Loucy (cell line): ENCODE results near the gene ZNF773.
"Not testable (repeated sequence)": the region's sequence is repeated elsewhere in the genome, so short reads cannot be mapped to it uniquely, and the experiment has no call there.

Source experiments
- H2AFZ ChIP-seq: fragments of 200-600 bp; sonication (generic); 2 replicates; pipeline ENCODE4 v1.6.0; 2016; ENCODE audit warnings: antibody characterized with exemption, mild to moderate bottlenecking, low read length, moderate library complexity
- H3F3A ChIP-seq: fragments of 200-600 bp; 2 replicates; pipeline ENCODE4 v1.6.0; 2016; ENCODE audit warnings: antibody characterized with exemption, low read depth, mild to moderate bottlenecking
- H3K27me3 ChIP-seq: fragments of 200-600 bp; sonication (generic); 2 replicates; pipeline ENCODE4 v1.6.1; 2014; ENCODE audit warnings: low read length, mild to moderate bottlenecking; ENCODE audit not compliant: insufficient read depth, poor library complexity, severe bottlenecking
- H3K36me3 ChIP-seq: fragments of 200-600 bp; sonication (generic); 2 replicates; pipeline ENCODE4 v1.6.1; 2016; ENCODE audit warnings: low read length; ENCODE audit not compliant: insufficient read depth
- H3K4me1 ChIP-seq: fragments of 200-600 bp; sonication (generic); 2 replicates; pipeline ENCODE4 v1.5.1; 2014; ENCODE audit warnings: low read length, mild to moderate bottlenecking; ENCODE audit not compliant: insufficient read depth, poor library complexity, severe bottlenecking
- H3K4me2 ChIP-seq: fragments of 200-600 bp; sonication (generic); 2 replicates; pipeline ENCODE4 v1.6.0; 2014; ENCODE audit warnings: antibody characterized with exemption, low read length, low read depth, mild to moderate bottlenecking; ENCODE audit not compliant: poor library complexity, severe bottlenecking
- H3K4me3 ChIP-seq: fragments of 200-600 bp; sonication (generic); 2 replicates; pipeline ENCODE4 v1.5.1; 2014; ENCODE audit warnings: low read length, mild to moderate bottlenecking, mixed read lengths; ENCODE audit not compliant: poor library complexity, severe bottlenecking
- H3K79me2 ChIP-seq: fragments of 200-600 bp; sonication (generic); 2 replicates; pipeline ENCODE4 v1.6.1; 2014; ENCODE audit warnings: low read length; ENCODE audit not compliant: insufficient read depth
- H3K9ac ChIP-seq: fragments of 200-600 bp; sonication (generic); 2 replicates; pipeline ENCODE4 v1.6.0; 2014; ENCODE audit warnings: mild to moderate bottlenecking, low read depth, low read length, moderate library complexity; ENCODE audit not compliant: poor library complexity, severe bottlenecking
- H3K9me2 ChIP-seq: fragments of 200-600 bp; sonication (generic); replicated peaks from 2 replicates; pipeline ENCODE4 v1.6.1; 2016; ENCODE audit warnings: low read depth, low read length, mixed read lengths
- H3K9me3 ChIP-seq: fragments of 200-600 bp; sonication (generic); 2 replicates; pipeline ENCODE4 v1.6.1; 2014; ENCODE audit warnings: mild to moderate bottlenecking, antibody characterized with exemption, low read length, low read depth; ENCODE audit not compliant: insufficient read depth
- H4K20me1 ChIP-seq: fragments of 200-600 bp; sonication (generic); 2 replicates; pipeline ENCODE4 v1.6.0; 2014; ENCODE audit warnings: antibody characterized with exemption, low read length, mild to moderate bottlenecking; ENCODE audit not compliant: insufficient read depth, poor library complexity, severe bottlenecking
- EZH2phosphoT487 ChIP-seq: fragments of 200-600 bp; IDR thresholded peaks from 2 replicates; pipeline ENCODE4 v1.6.1; 2018; ENCODE audit warnings: antibody characterized with exemption, mild to moderate bottlenecking, moderate library complexity, borderline replicate concordance
- TF ChIP-seq, protein P1 (sequence below): fragments of 200-600 bp; sonication (generic); conservative IDR thresholded peaks from 2 replicates; pipeline ENCODE4 v1.5.1; 2014; ENCODE audit warnings: mild to moderate bottlenecking, antibody characterized with exemption, low read length

ZNF773 gene

DNA sequence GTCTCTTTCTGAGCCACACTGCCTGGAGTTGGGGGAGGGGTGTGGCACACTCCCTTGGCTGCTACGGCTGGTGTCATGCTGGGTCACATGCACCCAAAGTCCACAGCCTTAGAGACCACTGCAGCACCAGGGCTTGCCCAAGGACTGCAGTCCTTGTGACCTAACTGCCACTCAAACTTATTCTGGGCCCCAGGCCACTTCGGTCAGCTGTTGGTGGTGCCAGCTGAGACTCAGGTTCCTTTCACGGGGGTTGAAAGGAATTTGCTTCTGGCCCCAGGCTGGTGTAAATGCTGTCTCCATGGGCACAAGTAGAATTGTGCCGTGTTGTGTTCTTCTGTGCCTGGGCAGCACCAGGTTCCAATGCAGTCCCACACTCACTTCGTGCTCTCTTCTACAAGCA lies 33.2 kb upstream of the ZNF773 start:
- Histone ChIP-seq H3K4me2 (no peak overlapping the region), H3K36me3 (no peaks in the 10 kb centered on the region), H3K79me2 (no peaks in the 10 kb centered on the region), H3F3A (no peaks in the 10 kb centered on the region), H2AFZ (no peak overlapping the region), H3K9me3 (peaks cover 7% of the 10 kb centered on the region; the same call in 1 of the 2 replicates), H3K4me3 (no peak overlapping the region), H3K4me1 (no peaks in the 10 kb centered on the region), H4K20me1 (no peaks in the 10 kb centered on the region), H3K9ac (no peak overlapping the region), H3K27me3 (no peaks in the 10 kb centered on the region), H3K9me2 (no peaks in the 10 kb centered on the region)
- no peak for TF ChIP-seq EZH2phosphoT487
- TF ChIP-seq, protein P1, sequence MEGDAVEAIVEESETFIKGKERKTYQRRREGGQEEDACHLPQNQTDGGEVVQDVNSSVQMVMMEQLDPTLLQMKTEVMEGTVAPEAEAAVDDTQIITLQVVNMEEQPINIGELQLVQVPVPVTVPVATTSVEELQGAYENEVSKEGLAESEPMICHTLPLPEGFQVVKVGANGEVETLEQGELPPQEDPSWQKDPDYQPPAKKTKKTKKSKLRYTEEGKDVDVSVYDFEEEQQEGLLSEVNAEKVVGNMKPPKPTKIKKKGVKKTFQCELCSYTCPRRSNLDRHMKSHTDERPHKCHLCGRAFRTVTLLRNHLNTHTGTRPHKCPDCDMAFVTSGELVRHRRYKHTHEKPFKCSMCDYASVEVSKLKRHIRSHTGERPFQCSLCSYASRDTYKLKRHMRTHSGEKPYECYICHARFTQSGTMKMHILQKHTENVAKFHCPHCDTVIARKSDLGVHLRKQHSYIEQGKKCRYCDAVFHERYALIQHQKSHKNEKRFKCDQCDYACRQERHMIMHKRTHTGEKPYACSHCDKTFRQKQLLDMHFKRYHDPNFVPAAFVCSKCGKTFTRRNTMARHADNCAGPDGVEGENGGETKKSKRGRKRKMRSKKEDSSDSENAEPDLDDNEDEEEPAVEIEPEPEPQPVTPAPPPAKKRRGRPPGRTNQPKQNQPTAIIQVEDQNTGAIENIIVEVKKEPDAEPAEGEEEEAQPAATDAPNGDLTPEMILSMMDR, result no peak

DNA sequence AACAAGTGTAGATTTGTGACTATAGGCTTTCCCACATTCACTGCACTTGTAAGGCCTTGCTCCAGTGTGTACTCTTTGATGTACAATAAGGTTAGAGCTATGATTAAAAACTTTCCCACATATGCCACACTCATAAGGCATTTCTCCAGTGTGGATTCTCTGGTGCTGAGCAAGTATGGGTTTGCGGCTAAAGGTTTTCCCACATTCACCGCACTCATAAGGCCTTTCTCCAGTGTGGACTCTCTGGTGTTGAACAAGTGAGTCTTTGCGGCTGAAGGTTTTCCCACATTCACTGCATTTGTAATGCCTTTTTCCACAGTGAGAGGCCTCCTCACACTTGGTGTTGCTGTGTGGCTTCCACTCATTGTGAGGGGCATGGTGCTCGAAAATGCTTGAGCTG lies 26.1 kb upstream of the ZNF773 start:
- Histone ChIP-seq H2AFZ (no peak overlapping the region), H3K36me3 (peaks cover 19% of the 10 kb centered on the region), H3K4me2 (no peak overlapping the region), H3K27me3 (peaks cover 4% of the 10 kb centered on the region), H4K20me1 (no peaks in the 10 kb centered on the region), H3K79me2 (peaks cover 25% of the 10 kb centered on the region), H3K9ac (no peak overlapping the region), H3K9me2 (no peaks in the 10 kb centered on the region), H3F3A (no peaks in the 10 kb centered on the region), H3K4me1 (peaks cover 14% of the 10 kb centered on the region), H3K4me3 (no peak overlapping the region), H3K9me3 (peaks cover 51% of the 10 kb centered on the region; the same call in 1 of the 2 replicates)
- TF ChIP-seq EZH2phosphoT487, result no peak
- TF ChIP-seq, protein P1, result no peak

DNA sequence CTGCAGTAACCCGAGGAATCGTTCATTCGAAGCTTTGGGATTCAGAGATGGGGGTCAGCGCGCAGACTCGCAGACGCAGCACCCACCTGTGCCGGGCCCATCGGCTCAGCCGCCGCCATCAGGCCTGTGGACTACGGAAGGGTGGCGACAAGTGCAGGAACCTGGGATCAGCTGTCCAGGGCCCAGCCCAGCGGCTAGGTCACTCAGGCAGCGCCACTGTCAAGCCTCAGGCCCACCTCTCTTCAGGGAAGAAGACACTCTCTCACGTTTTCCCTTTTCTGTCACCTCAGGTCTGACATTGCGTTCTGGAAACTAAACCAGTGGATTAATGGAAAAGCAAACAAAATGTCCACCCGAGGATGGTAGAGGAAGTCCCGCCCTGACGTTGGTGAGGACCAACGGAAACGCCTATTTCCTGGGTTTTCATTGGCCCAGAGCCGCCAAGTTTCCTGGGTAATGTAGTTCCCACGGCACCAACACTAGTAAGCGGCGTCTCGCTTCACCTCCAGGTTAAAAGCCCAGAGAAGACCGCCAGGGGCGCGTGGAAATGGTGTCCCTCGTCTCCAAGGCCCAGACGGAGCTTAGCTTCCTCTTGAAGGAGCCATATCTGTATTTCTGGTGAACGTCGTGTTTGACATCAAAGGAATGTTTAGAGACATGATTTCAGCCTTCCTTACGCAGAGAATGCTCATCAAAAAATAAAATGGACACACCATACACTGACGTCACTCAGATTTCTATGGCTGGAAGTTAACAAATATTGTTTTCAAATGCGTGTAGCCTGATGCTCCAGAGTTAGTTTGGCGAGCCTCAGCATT lies 22.3 kb upstream of the ZNF773 start, which contains the start of gene ZNF772:
ZNF772 (minus strand) TSS at position 376 of the 818 bp plus-strand sequence; CDS start at position 119, 257 bp downstream.
- no peaks in the 10 kb centered on the region for H3F3A ChIP-seq
- TF ChIP-seq, protein P1, result peak; percentile 74
- TF ChIP-seq EZH2phosphoT487, result no peak
- H4K20me1 ChIP-seq, result no peaks in the 10 kb centered on the region
- H3K36me3 ChIP-seq, result peaks cover 19% of the 10 kb centered on the region
- H3K9me3 ChIP-seq, result peaks cover 38% of the 10 kb centered on the region; the same call in 1 of the 2 replicates
- peak within 1 kb of the TSS; percentile 93 for H3K4me3 ChIP-seq
- peak within 1 kb of the TSS; percentile 99 for H2AFZ ChIP-seq
- H3K4me2 ChIP-seq, result peak within 1 kb of the TSS; percentile 91
- peaks cover 14% of the 10 kb centered on the region for H3K4me1 ChIP-seq
- H3K9ac ChIP-seq, result peak within 1 kb of the TSS; percentile 85
- H3K79me2 ChIP-seq, result peaks cover 25% of the 10 kb centered on the region
- H3K27me3 ChIP-seq, result peaks cover 32% of the 10 kb centered on the region
- H3K9me2 ChIP-seq, result no peaks in the 10 kb centered on the region

DNA sequence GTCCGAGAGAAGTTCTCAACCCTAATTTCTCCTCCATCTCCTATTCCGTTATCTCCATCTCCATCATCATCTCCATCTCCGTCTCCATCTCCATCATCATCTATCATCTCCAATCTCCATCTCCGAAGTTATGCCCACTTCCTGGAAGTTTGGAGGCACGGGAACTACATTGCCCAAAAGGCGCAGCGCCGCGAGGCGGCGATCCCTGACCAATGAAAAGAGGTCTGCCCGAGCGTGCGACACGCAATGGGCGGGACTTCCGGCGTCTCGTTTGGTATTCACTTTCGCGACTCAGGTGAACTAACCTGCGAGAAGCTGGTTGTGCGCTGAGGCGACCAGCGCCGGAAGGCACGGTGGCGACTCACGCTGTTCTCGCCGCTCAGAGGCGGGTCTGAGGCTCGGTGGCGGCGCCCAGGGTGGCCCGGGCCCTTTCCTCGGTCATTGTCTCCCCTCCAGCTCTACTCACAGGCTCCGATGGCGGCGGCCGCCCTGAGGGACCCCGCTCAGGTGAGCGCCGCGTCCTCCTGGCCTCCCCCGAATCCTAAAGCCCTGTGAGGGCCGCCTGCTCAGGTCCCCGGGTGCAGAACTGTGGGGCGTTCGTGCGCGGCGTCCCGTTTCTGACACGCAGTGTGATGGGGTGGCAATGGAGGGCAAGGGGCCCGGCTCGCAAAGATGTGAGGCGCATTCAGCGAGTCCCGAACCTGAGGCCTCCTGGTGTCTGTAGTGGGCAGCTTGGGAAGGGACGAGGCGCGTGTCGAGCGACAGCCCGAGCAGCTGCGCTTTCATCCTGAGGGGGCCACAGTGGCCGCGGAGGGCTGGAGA lies 12.1 kb upstream of the ZNF773 start, which contains the start of gene ZNF419:
ZNF419 (plus strand) TSS at position 274 of the 822 bp plus-strand sequence; CDS start at position 475, 201 bp downstream.
- H3K79me2 ChIP-seq, result peaks cover 12% of the 10 kb centered on the region; the same call in 1 of the 2 replicates
- H3K4me2 ChIP-seq, result peak within 1 kb of the TSS; percentile 84
- peaks cover 12% of the 10 kb centered on the region for H3K4me1 ChIP-seq
- not testable (repeated sequence) for H3K9me2 ChIP-seq, H3K36me3 ChIP-seq, H4K20me1 ChIP-seq, H3K9me3 ChIP-seq, H3F3A ChIP-seq
- H3K27me3 ChIP-seq, result peaks cover 16% of the 10 kb centered on the region
- peak within 1 kb of the TSS; percentile 83 for H3K9ac ChIP-seq
- peak within 1 kb of the TSS; percentile 97 for H3K4me3 ChIP-seq
- H2AFZ ChIP-seq, result peak within 1 kb of the TSS; percentile 96

DNA sequence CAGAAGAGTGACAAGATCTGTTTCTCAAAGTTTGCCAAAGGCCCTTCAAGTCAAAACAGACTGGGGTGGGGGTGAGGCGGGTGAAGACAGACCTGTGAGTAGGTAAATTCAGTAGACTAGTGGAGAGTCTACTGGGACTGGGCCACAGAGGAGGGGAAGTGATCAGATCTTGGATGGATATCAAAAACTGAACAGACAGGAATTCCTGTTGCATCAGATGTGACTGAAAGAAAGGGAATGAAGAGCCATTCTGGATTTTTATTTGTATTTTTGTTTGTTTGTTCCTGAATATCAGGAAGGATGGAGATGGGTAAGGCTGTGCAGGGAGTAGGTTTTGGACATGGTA lies 11.5 kb upstream of the ZNF773 start:
- H3K9me3 ChIP-seq, H3K36me3 ChIP-seq, H3K9me2 ChIP-seq, H4K20me1 ChIP-seq, H2AFZ ChIP-seq, H3F3A ChIP-seq: not testable (repeated sequence)
- Histone ChIP-seq H3K4me1 (peaks cover 12% of the 10 kb centered on the region), H3K9ac (peak overlapping the region; percentile 83), H3K4me3 (peak overlapping the region; percentile 73), H3K4me2 (peak overlapping the region; percentile 84), H3K79me2 (peaks cover 12% of the 10 kb centered on the region; the same call in 1 of the 2 replicates), H3K27me3 (peaks cover 16% of the 10 kb centered on the region)
